GM12878 (cell line): ENCODE data around the gene AKT1. TPM values are rescaled to one million over a fixed set of nuclear protein-coding genes. Genes with fewer than 3 reads are reported as not detected.

Experiments
- ATAC-seq: fragments of 200-7000 bp; cut with Tn5 transposase; 3 replicates; pipeline ENCODE4 v1.9.1; 2020; ENCODE audit warnings: mild to moderate bottlenecking, moderate library complexity
- BruUV-seq: library from RNA; stranded (reverse); fragments of 400-500 nt; replicated peaks from 2 replicates; lab custom pipeline; 2021; lab: Mats Ljungman, UMichigan
- CTCF ChIA-PET: fragments of 300-600 bp; sonication (Branson Sonifier 250); formaldehyde crosslinking; extraction: SDS; loops from one replicate; lab custom pipeline; 2021; ENCODE audit warnings: inconsistent platforms; lab: Yijun Ruan, JAX
- POLR2A ChIA-PET: fragments of 350-600 bp; formaldehyde crosslinking; extraction: SDS; loops from one replicate; lab custom pipeline; 2021; ENCODE audit warnings: inconsistent platforms; lab: Charles Lee
- RAD21 ChIA-PET: fragments of 300-600 bp; sonication (Branson Sonifier 250); formaldehyde crosslinking; loops from one replicate; lab custom pipeline; 2023; ENCODE audit warnings: antibody characterized with exemption; ENCODE audit not compliant: unreplicated experiment; lab: Charles Lee
- SMC1A ChIA-PET: fragments of 300-600 bp; sonication (Branson Sonifier 250); formaldehyde crosslinking; loops from one replicate; lab custom pipeline; 2023; ENCODE audit not compliant: unreplicated experiment, uncharacterized antibody; lab: Charles Lee
- DNase-seq: peaks from one replicate; pipeline ENCODE4 v3.0.0-alpha.2; 2011; ENCODE audit warnings: low read depth, low spot score
- FAIRE-seq: peaks from 3 replicates; lab custom pipeline; 2011; peaks lifted over from hg19 to GRCh38; lab: Jason Lieb, UNC
- H2AFZ ChIP-seq: 2 replicates; pipeline ENCODE4 v1.6.0; 2011; ENCODE audit warnings: low read depth, low read length, control low read depth; ENCODE audit not compliant: control insufficient read depth
- H3K27ac ChIP-seq: 2 replicates; pipeline ENCODE4 v1.5.1; 2011; ENCODE audit warnings: control low read depth; ENCODE audit not compliant: control insufficient read depth, insufficient read depth
- H3K27me3 ChIP-seq, 2 experiments: replicated peaks in 1 of 2; 2 replicates each; pipeline versions ENCODE4 v1.6.0 to v1.6.1; 2011; ENCODE audit warnings: low read length in 1 of 2; ENCODE audit not compliant: control insufficient read depth in 2 of 2, insufficient read depth in 2 of 2
- H3K36me3 ChIP-seq, 2 experiments: 2 replicates each; pipeline ENCODE4 v1.5.1; 2011; ENCODE audit warnings: low read length in 1 of 2; ENCODE audit not compliant: control insufficient read depth in 2 of 2, insufficient read depth in 2 of 2
- H3K4me1 ChIP-seq: 2 replicates; pipeline ENCODE4 v1.6.1; 2011; ENCODE audit warnings: mild to moderate bottlenecking, low read length, moderate library complexity, mixed read lengths; ENCODE audit not compliant: control insufficient read depth, insufficient read depth
- H3K4me2 ChIP-seq: 2 replicates; pipeline ENCODE4 v1.6.0; 2011; ENCODE audit warnings: control low read depth; ENCODE audit not compliant: control insufficient read depth, insufficient read depth
- H3K4me3 ChIP-seq: fragments of 200-600 bp; sonication (generic); 2 replicates; pipeline ENCODE4 v1.5.1; 2016
- H3K79me2 ChIP-seq: 2 replicates; pipeline ENCODE4 v1.6.0; 2011; ENCODE audit warnings: low read length; ENCODE audit not compliant: control insufficient read depth, insufficient read depth
- H3K9ac ChIP-seq: 2 replicates; pipeline ENCODE4 v1.8.0; 2011; ENCODE audit warnings: low read length, control low read depth, mixed read lengths; ENCODE audit not compliant: control insufficient read depth, insufficient read depth
- H3K9me3 ChIP-seq: replicated peaks from 3 replicates; pipeline ENCODE4 v1.5.1; 2011; ENCODE audit warnings: mild to moderate bottlenecking, low read length; ENCODE audit not compliant: control insufficient read depth, insufficient read depth
- H4K20me1 ChIP-seq: 2 replicates; pipeline ENCODE4 v1.6.0; 2011; ENCODE audit not compliant: control insufficient read depth, insufficient read depth
- CHD2 ChIP-seq: IDR thresholded peaks from 2 replicates; pipeline ENCODE4 v1.6.1; 2011; ENCODE audit warnings: low read depth, low read length, improper control_type of control experiment, borderline replicate concordance
- DPF2 ChIP-seq: fragments of 450-650 bp; IDR thresholded peaks from 2 replicates; pipeline ENCODE4 v1.6.1; 2017; ENCODE audit warnings: mild to moderate bottlenecking
- IRF3 ChIP-seq: fragments of 450-650 bp; IDR thresholded peaks from 2 replicates; pipeline ENCODE4 v1.6.1; 2014; ENCODE audit warnings: mild to moderate bottlenecking
- KDM1A ChIP-seq: fragments of 200-600 bp; sonication (generic); IDR thresholded peaks from 2 replicates; pipeline ENCODE4 v1.6.1; 2016; ENCODE audit warnings: borderline replicate concordance
- MEF2A ChIP-seq: IDR thresholded peaks from 2 replicates; pipeline ENCODE4 v1.6.1; 2011; ENCODE audit warnings: low read depth, mild to moderate bottlenecking, low read length, moderate library complexity; ENCODE audit not compliant: insufficient read depth
- NFYA ChIP-seq: IDR thresholded peaks from 2 replicates; pipeline ENCODE4 v1.6.1; 2011; ENCODE audit warnings: low read depth, mild to moderate bottlenecking, low read length, improper control_type of control experiment, borderline replicate concordance
- PBX3 ChIP-seq: IDR thresholded peaks from 2 replicates; pipeline ENCODE4 v1.6.1; 2011; ENCODE audit warnings: mild to moderate bottlenecking, low read depth, low read length, moderate library complexity; ENCODE audit not compliant: insufficient replicate concordance
- PML ChIP-seq: IDR thresholded peaks from 2 replicates; pipeline ENCODE4 v1.6.1; 2012; ENCODE audit warnings: low read length, inconsistent platforms
- SMC3 ChIP-seq: IDR thresholded peaks from 2 replicates; pipeline ENCODE4 v1.6.1; 2011; ENCODE audit warnings: low read length, improper control_type of control experiment, borderline replicate concordance
- SREBF2 ChIP-seq: IDR thresholded peaks from 2 replicates; pipeline ENCODE4 v1.6.1; 2012; ENCODE audit warnings: mild to moderate bottlenecking, low read length
- SRF ChIP-seq, 2 experiments: IDR thresholded peaks; 2 replicates each; pipeline ENCODE4 v1.6.1; 2011; ENCODE audit warnings: low read depth in 2 of 2, low read length in 2 of 2, mild to moderate bottlenecking in 1 of 2, moderate library complexity in 1 of 2
- WGBS: methylation state at CpG from one replicate; pipeline ENCODE4 v1.1.6; 2016; ENCODE audit warnings: low lambda C conversion rate; ENCODE audit not compliant: insufficient replicate concordance, insufficient coverage; ENCODE audit errors: missing lambda C conversion rate; 5-methylcytosine and 5-hydroxymethylcytosine counted together
- in situ Hi-C: fragments of 300-500 bp; cut with MboI; formaldehyde crosslinking; loops from 9 replicates; pipeline ENCODE4 v1.14.3; 2018; ENCODE audit warnings: mixed read lengths
- intact Hi-C: fragments of 100-400 bp; cut with micrococcal nuclease; formaldehyde crosslinking; loops from one replicate; pipeline ENCODE4 v1.14.2; 2022; ENCODE audit not compliant: unreplicated experiment
- polyA plus RNA-seq, 11 experiments: library from polyadenylated mRNA; depleted of rRNA in 4 of 11; unstranded in 6 of 11; stranded (reverse) in 5 of 11; fragments of >200 nt; fragmentation: Nextera tagmentation in 4 of 11; fragmentation: Illumina TruSeq in 1 of 11; extraction: Ambion mirVana in 4 of 11; extraction: Trizol in 1 of 11; gene quantifications; 1 replicate in 1 of 11; 2 replicates in 10 of 11; pipeline versions ENCODE4 v1.2.1 to v1.2.3, GENCODE V29; 2011 to 2016; ENCODE audit warnings: inconsistent platforms in 2 of 11, missing spikeins in 2 of 11, low read depth in 1 of 11
- total RNA-seq, 4 experiments: library from RNA; depleted of rRNA in 3 of 4; stranded (reverse); fragments of >200 nt in 3 of 4; fragmentation: Illumina TruSeq in 1 of 4; extraction: Trizol in 1 of 4; gene quantifications; 2 replicates each; pipeline versions ENCODE4 v1.2.1 to v1.2.3, GENCODE V29; 2013 to 2021
- TF ChIP-seq, protein P1 (sequence below): fragments of 450-650 bp; formaldehyde crosslinking; IDR thresholded peaks from 2 replicates; pipeline ENCODE4 v1.4.0; 2022; ENCODE audit warnings: mild to moderate bottlenecking, moderate library complexity

The AKT1 gene
- total and polyA plus RNA-seq, 10 of the 15 experiments (the other 5 are each of a cell fraction or from before 2014, with no cell fraction given), result 0.63 to 110 (median 58.9) TPM

- Histone ChIP-seq H3K4me3 (no peak overlapping the region), H3K9me3 (no peaks in the 10 kb centered on the region; the same call in 2 of the 3 replicates), H3K27me3 (no peaks in the 10 kb centered on the region), H3K4me1 (no peaks in the 10 kb centered on the region), H2AFZ (no peak overlapping the region), H4K20me1 (no peaks in the 10 kb centered on the region), H3K4me2 (no peak overlapping the region), H3K36me3 (peaks cover 5 to 26% of the 10 kb centered on the region in 2 experiments; a peak in 3 of 4 replicates), H3K27ac (no peak overlapping the region)
- ChIA-PET RAD21 (no interaction called here), SMC1A (no interaction called here), CTCF (no interaction called here), POLR2A (no interaction called here)
- BruUV-seq, result no TSS peak
- 91% methylated on average over 19 of the region's 20 CpGs for WGBS
- intact Hi-C loops (no loop called here), in situ Hi-C loops (no loop called here)
- DNase-seq, result no peak
- no peak for FAIRE-seq
- TF ChIP-seq PBX3 (no peak), PML (no peak), MEF2A (no peak), IRF3 (no peak), DPF2 (no peak), KDM1A (no peak), SREBF2 (no peak), CHD2 (no peak), SRF (IDR thresholded peaks at IDR 0.05; ENCODE audit: low read depth in 2 of 2, low read length in 2 of 2) (no peak), SMC3 (no peak), NFYA (no peak)
- TF ChIP-seq, protein P1, sequence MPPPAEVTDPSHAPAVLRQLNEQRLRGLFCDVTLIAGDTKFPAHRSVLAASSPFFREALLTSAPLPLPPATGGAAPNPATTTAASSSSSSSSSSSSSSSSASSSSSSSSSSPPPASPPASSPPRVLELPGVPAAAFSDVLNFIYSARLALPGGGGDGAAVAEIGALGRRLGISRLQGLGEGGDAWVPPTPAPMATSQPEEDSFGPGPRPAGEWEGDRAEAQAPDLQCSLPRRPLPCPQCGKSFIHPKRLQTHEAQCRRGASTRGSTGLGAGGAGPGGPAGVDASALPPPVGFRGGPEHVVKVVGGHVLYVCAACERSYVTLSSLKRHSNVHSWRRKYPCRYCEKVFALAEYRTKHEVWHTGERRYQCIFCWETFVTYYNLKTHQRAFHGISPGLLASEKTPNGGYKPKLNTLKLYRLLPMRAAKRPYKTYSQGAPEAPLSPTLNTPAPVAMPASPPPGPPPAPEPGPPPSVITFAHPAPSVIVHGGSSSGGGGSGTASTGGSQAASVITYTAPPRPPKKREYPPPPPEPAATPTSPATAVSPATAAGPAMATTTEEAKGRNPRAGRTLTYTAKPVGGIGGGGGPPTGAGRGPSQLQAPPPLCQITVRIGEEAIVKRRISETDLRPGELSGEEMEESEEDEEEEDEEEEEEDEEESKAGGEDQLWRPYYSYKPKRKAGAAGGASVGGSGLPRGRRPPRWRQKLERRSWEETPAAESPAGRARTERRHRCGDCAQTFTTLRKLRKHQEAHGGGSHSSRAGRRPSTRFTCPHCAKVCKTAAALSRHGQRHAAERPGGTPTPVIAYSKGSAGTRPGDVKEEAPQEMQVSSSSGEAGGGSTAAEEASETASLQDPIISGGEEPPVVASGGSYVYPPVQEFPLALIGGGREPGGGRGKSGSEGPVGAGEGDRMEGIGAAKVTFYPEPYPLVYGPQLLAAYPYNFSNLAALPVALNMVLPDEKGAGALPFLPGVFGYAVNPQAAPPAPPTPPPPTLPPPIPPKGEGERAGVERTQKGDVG (CRISPR knock-in tag), result no peak
- TF ChIP-seq, all 136 proteins: peak for 0
- Histone ChIP-seq H3K9ac (no peak overlapping the region), H3K79me2 (no peaks in the 10 kb centered on the region)
- no peak for ATAC-seq
Measured at GRCh38 chr14:104774453-104775072, 21.0 kb downstream of the AKT1 start.
